Mammary epithelial cell (primary cell): Measurements from ENCODE around the gene UBE2L3.

Experiments used
- EZH2 ChIP-seq: IDR thresholded peaks from 2 replicates; pipeline ENCODE4 v1.6.1; 2012; ENCODE audit warnings: low read length, inconsistent platforms, borderline replicate concordance
- TF ChIP-seq, protein P1 (sequence below), 2 donors: IDR thresholded peaks in 1 of 2; conservative IDR thresholded peaks in 1 of 2; 2 replicates each; pipeline ENCODE4 v1.5.1; 2011 to 2012; ENCODE audit warnings: inconsistent platforms in 2 of 2, low read length in 2 of 2, mild to moderate bottlenecking in 2 of 2, control low read depth in 1 of 2, low read depth in 1 of 2; ENCODE audit not compliant: insufficient read depth in 1 of 2; ENCODE audit errors: extremely low read depth in 1 of 2

GRCh38 chr22:21622919-21623647, 55.6 kb downstream of the UBE2L3 start:
- no peak for TF ChIP-seq EZH2
- TF ChIP-seq, protein P1, sequence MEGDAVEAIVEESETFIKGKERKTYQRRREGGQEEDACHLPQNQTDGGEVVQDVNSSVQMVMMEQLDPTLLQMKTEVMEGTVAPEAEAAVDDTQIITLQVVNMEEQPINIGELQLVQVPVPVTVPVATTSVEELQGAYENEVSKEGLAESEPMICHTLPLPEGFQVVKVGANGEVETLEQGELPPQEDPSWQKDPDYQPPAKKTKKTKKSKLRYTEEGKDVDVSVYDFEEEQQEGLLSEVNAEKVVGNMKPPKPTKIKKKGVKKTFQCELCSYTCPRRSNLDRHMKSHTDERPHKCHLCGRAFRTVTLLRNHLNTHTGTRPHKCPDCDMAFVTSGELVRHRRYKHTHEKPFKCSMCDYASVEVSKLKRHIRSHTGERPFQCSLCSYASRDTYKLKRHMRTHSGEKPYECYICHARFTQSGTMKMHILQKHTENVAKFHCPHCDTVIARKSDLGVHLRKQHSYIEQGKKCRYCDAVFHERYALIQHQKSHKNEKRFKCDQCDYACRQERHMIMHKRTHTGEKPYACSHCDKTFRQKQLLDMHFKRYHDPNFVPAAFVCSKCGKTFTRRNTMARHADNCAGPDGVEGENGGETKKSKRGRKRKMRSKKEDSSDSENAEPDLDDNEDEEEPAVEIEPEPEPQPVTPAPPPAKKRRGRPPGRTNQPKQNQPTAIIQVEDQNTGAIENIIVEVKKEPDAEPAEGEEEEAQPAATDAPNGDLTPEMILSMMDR (conservative IDR thresholded peaks at IDR 0.05 in 1 of 2, IDR thresholded peaks at IDR 0.05 in 1 of 2; ENCODE audit: extremely low read depth in 1 of 2, insufficient read depth in 1 of 2, low read depth in 1 of 2, low read length in 2 of 2): no peak
